GM06990 (cell line): Measurements from ENCODE around the gene GRPEL1.

ENCODE experiments used
- DNase-seq: peaks from one replicate; pipeline ENCODE4 v3.0.0-alpha.2; 2011; ENCODE audit not compliant: insufficient read length; ENCODE audit errors: extremely low read depth
- H3K27me3 ChIP-seq: replicated peaks from 2 replicates; pipeline ENCODE4 v1.6.0; 2011; ENCODE audit warnings: low read length; ENCODE audit not compliant: control insufficient read depth, insufficient read depth
- H3K36me3 ChIP-seq: 2 replicates; pipeline ENCODE4 v1.5.1; 2011; ENCODE audit warnings: low read length; ENCODE audit not compliant: control insufficient read depth, insufficient read depth
- H3K4me3 ChIP-seq: replicated peaks from 2 replicates; pipeline ENCODE4 v1.5.1; 2011; ENCODE audit warnings: low read depth, mild to moderate bottlenecking, control low read depth, low read length
- CTCF ChIP-seq: IDR thresholded peaks from 2 replicates; pipeline ENCODE4 v1.5.1; 2011; ENCODE audit warnings: low read length, control low read depth, mild to moderate bottlenecking, inconsistent platforms; ENCODE audit not compliant: insufficient read depth, poor library complexity, severe bottlenecking

The GRPEL1 gene

GRCh38 chr4:7110546-7110945 lies 42.7 kb upstream of the GRPEL1 start:
- Histone ChIP-seq H3K27me3 (no peaks in the 10 kb centered on the region; the same call in 1 of the 2 replicates), H3K4me3 (no peak overlapping the region), H3K36me3 (no peaks in the 10 kb centered on the region)
- no peak for DNase-seq
- no peak for TF ChIP-seq CTCF

GRCh38 chr4:7109169-7109568 lies 41.3 kb upstream of the GRPEL1 start:
- no peak overlapping the region for H3K4me3 ChIP-seq
- H3K36me3 ChIP-seq = no peaks in the 10 kb centered on the region
- TF ChIP-seq CTCF = no peak
- no peak for DNase-seq
- no peaks in the 10 kb centered on the region; the same call in 1 of the 2 replicates for H3K27me3 ChIP-seq

GRCh38 chr4:7108660-7109059 lies 40.8 kb upstream of the GRPEL1 start:
- no peaks in the 10 kb centered on the region; the same call in 1 of the 2 replicates for H3K27me3 ChIP-seq
- H3K36me3 ChIP-seq = no peaks in the 10 kb centered on the region
- H3K4me3 ChIP-seq = no peak overlapping the region
- no peak for TF ChIP-seq CTCF
- no peak for DNase-seq

- no peak for DNase-seq
- Histone ChIP-seq H3K36me3 (no peaks in the 10 kb centered on the region), H3K27me3 (no peaks in the 10 kb centered on the region; the same call in 1 of the 2 replicates), H3K4me3 (no peak overlapping the region)
- TF ChIP-seq CTCF = no peak
Measured at GRCh38 chr4:7108046-7108625, 40.3 kb upstream of the GRPEL1 start.

- Histone ChIP-seq H3K27me3 (no peaks in the 10 kb centered on the region; the same call in 1 of the 2 replicates), H3K4me3 (no peak overlapping the region), H3K36me3 (no peaks in the 10 kb centered on the region)
- no peak for DNase-seq
- TF ChIP-seq CTCF = no peak
Measured at GRCh38 chr4:7107166-7107905, 39.5 kb upstream of the GRPEL1 start.
